ENCODE measurements around the gene VRK3. TPM values are rescaled to one million over a fixed set of nuclear protein-coding genes. Genes with fewer than 3 reads are reported as not detected.

Gene VRK3
- total RNA-seq, 2 donors from 2014 or later: 53.7 to 79.8 TPM

DNA sequence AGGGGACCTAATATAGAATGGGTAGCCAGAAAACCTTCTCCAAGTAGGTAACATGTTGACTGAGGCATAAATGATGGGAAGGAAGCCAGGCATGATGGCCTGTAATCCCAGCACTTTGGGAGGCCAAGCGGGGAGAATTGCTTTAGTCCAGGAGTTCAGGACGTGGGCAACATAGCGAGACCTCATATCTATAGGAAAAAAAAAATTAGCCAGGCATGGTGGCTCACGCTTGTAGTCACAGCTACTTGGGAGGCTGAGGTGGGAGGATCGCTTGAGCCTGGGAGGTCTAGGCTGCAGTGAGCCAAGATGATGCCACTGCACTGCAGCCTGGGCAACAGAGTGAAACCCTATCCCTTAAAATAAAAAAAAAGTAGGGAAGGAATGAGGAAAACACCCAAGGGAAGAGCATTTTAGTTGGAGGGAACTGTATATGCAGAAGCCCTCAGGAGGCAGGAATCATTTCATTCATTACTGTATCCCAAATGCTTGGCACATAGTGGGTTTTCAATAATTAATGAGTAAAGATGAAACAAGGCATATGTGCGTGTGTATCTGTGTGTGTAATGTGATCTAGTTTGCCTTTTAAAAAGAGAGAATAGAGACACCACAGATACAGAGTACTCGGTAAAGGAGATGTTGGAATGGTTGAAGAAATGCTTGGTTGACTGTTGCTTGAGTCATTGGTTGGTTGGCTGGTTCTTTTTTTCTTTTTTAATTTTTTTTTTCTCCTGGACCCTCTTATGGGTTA, 93.7 kb downstream of the VRK3 start:
- no peaks in the 10 kb centered on the region for H3K27me3 Mint-ChIP-seq
- no peak for ATAC-seq (replicated peaks)
- H3K4me3 Mint-ChIP-seq: peak overlapping the region; percentile 94
- H3K36me3 Mint-ChIP-seq (ENCODE audit: low read depth): peaks cover 50% of the 10 kb centered on the region
- H3K4me1 Mint-ChIP-seq: peaks cover 43% of the 10 kb centered on the region
- no peaks in the 10 kb centered on the region for H3K9me3 Mint-ChIP-seq
- peak overlapping the region; percentile 98 for H3K27ac Mint-ChIP-seq

DNA sequence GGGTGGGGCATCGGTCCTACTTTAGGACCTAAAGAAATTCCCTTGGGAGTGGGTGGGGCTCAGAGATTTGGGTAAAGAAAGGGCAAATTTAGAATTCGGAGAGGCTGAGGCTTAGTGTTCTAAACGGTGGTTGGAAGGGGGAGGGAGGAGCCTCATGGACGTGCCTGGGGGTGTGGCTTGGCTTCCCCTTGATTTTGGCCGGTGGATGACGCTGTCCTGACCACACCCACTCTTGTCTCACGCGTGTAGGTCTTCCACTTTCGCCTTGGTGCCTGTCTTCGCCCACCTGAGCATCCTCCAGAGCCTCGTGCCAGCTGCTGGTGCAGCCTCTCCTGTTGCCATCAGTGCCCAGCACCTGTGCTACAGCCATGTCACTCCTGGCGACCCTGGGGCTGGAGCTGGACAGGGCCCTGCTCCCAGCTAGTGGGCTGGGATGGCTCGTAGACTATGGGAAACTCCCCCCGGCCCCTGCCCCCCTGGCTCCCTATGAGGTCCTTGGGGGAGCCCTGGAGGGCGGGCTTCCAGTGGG, 94.6 kb downstream of the VRK3 start:
- H3K4me1 Mint-ChIP-seq: peaks cover 43% of the 10 kb centered on the region
- H3K27ac Mint-ChIP-seq: peak overlapping the region; percentile 98
- H3K36me3 Mint-ChIP-seq (ENCODE audit: low read depth): peaks cover 59% of the 10 kb centered on the region
- ATAC-seq (replicated peaks): no peak
- no peaks in the 10 kb centered on the region for H3K9me3 Mint-ChIP-seq
- H3K4me3 Mint-ChIP-seq: peak overlapping the region; percentile 94
- no peaks in the 10 kb centered on the region for H3K27me3 Mint-ChIP-seq

GRCh38 chr19:49929611-49930482, 95.3 kb downstream of the VRK3 start:
- H3K4me3 Mint-ChIP-seq: peak overlapping the region; percentile 94

DNA sequence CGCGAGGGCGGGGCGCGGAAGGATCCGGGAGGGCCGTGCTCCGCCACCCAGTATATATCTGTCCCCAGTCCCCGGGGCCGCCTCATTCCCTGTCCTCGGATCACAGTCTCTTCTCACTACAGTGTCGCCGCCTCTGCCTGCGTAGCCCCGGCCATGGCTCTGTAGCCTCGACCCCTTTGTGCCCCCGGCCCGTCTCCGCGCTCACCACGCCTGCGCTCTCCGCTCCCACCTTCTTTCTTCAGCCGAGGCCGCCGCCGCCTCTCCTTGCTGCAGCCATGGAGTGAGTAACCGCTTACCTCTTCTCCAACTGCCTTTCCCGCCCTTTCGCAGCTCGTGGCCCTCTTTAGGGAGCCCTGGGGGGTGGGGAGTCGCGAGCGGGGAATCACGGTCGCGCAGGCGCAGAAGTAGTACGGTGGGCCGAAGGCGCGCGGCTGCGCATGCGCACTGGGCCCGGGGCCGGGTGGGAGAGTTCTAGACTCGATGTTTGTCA, 96.0 kb downstream of the VRK3 start, which contains the start of the genes ATF5 and NUP62:
TSS of gene ATF5 (plus strand) at position 85 of the 490 bp plus-strand sequence. CDS start 1,646 bp downstream, outside the sequence.
TSS of gene NUP62 (minus strand) at position 384 of the 490 bp plus-strand sequence. CDS start 19,697 bp downstream, outside the sequence.
- H3K27me3 Mint-ChIP-seq: no peaks in the 10 kb centered on the region
- peak within 1 kb of the TSS; percentile 98 for H3K27ac Mint-ChIP-seq
- peaks cover 43% of the 10 kb centered on the region for H3K4me1 Mint-ChIP-seq
- H3K9me3 Mint-ChIP-seq: no peaks in the 10 kb centered on the region
- ATAC-seq (replicated peaks): peak; percentile 51
- H3K36me3 Mint-ChIP-seq (ENCODE audit: low read depth): peaks cover 73% of the 10 kb centered on the region
- H3K4me3 Mint-ChIP-seq: peak within 1 kb of the TSS; percentile 94

More at GRCh38 chr19:49929611-49930482, 95.3 kb downstream of the VRK3 start:
- no peaks in the 10 kb centered on the region for H3K27me3 Mint-ChIP-seq
- H3K9me3 Mint-ChIP-seq: no peaks in the 10 kb centered on the region
- peak; percentile 83 for ATAC-seq (replicated peaks)
- peak overlapping the region; percentile 98 for H3K27ac Mint-ChIP-seq
- H3K36me3 Mint-ChIP-seq (ENCODE audit: low read depth): peaks cover 66% of the 10 kb centered on the region
- peaks cover 43% of the 10 kb centered on the region for H3K4me1 Mint-ChIP-seq

- H3K4me3 Mint-ChIP-seq: peak overlapping the region; percentile 94
- no peaks in the 10 kb centered on the region for H3K27me3 Mint-ChIP-seq
- no peak for ATAC-seq (replicated peaks)
Measured at GRCh38 chr19:49927526-49928264, 97.5 kb downstream of the VRK3 start.

GRCh38 chr19:49926515-49926914, 98.7 kb downstream of the VRK3 start:
- no peak overlapping the region for H3K27ac Mint-ChIP-seq
- H3K4me1 Mint-ChIP-seq: peaks cover 42% of the 10 kb centered on the region
- H3K27me3 Mint-ChIP-seq: no peaks in the 10 kb centered on the region
- no peak for ATAC-seq (replicated peaks)
- peak overlapping the region; percentile 94 for H3K4me3 Mint-ChIP-seq
- peaks cover 91% of the 10 kb centered on the region for H3K36me3 Mint-ChIP-seq (ENCODE audit: low read depth)
- no peaks in the 10 kb centered on the region for H3K9me3 Mint-ChIP-seq

More at GRCh38 chr19:49927526-49928264, 97.5 kb downstream of the VRK3 start:
- peaks cover 88% of the 10 kb centered on the region for H3K36me3 Mint-ChIP-seq (ENCODE audit: low read depth)
- H3K4me1 Mint-ChIP-seq: peaks cover 42% of the 10 kb centered on the region
- H3K27ac Mint-ChIP-seq: peak overlapping the region; percentile 98
- H3K9me3 Mint-ChIP-seq: no peaks in the 10 kb centered on the region

Other genes with a start within 250 kb of the VRK3 start
- 10 to 100 TPM; 15.5 to 19.1 TPM for gene FUZ, start 212.1 kb downstream of the VRK3 start, total RNA-seq
- gene MED25, start 207.1 kb downstream of the VRK3 start, total RNA-seq: 10 to 100 TPM; 55.6 to 56.1 TPM
- 100 to 1,000 TPM in 1 of 2 donors, 10 to 100 TPM in 1; 82.7 to 109 TPM for gene PTOV1, start 174.2 kb downstream of the VRK3 start, total RNA-seq
- 100 to 1,000 TPM; 100 to 111 TPM for gene PNKP, start 157.8 kb downstream of the VRK3 start, total RNA-seq
- 10 to 100 TPM; 33.8 to 72.8 TPM for gene AKT1S1, start 148.0 kb downstream of the VRK3 start, total RNA-seq
- gene TBC1D17, start 147.7 kb downstream of the VRK3 start, total RNA-seq: 10 to 100 TPM; 21.4 to 57.4 TPM
- gene IL4I1, start 128.5 kb downstream of the VRK3 start, total RNA-seq: 100 to 1,000 TPM in 1 of 2 donors, 10 to 100 TPM in 1; 42.0 to 177 TPM
- 10 to 100 TPM; 26.0 to 28.6 TPM for gene ATF5, start 96.2 kb downstream of the VRK3 start, total RNA-seq
- gene NUP62, start 95.9 kb downstream of the VRK3 start, total RNA-seq: 100 to 1,000 TPM; 158 to 172 TPM
- gene SIGLEC11, start 64.2 kb downstream of the VRK3 start, total RNA-seq: not detected
- gene ZNF473, start 633 bp upstream of the VRK3 start, total RNA-seq: 10 to 100 TPM; 11.1 to 12.4 TPM
- gene IZUMO2, start 137.9 kb upstream of the VRK3 start, total RNA-seq: not detected
- gene MYH14, start 178.2 kb upstream of the VRK3 start, total RNA-seq: not detected

Measured in activated T-helper 17 cell treated with anti-CD3 and anti-CD28 coated beads, Interleukin-2, amount 50 U/mL, for 72 hours (primary cell).